HepG2 (cell line): ENCODE data around the gene PSD4. TPM values are rescaled to one million over a fixed set of nuclear protein-coding genes. Genes with fewer than 3 reads are reported as not detected.

Experiments used
- ATAC-seq: fragments of 200-7000 bp; cut with Tn5 transposase; 3 replicates; pipeline ENCODE4 v1.9.1; 2020; ENCODE audit warnings: mild to moderate bottlenecking, moderate library complexity
- BruUV-seq: library from RNA; stranded (reverse); fragments of 400-500 nt; replicated peaks from 2 replicates; lab custom pipeline; 2021; lab: Mats Ljungman, UMichigan
- CTCF ChIA-PET: fragments of 300-600 bp; formaldehyde crosslinking; extraction: SDS; loops from one replicate; lab custom pipeline; 2021; ENCODE audit warnings: low total read pairs, inconsistent platforms, low intra/inter-chr PET ratio; lab: Yijun Ruan, JAX
- POLR2A ChIA-PET: fragments of 350-600 bp; sonication (Branson Sonifier 250); formaldehyde crosslinking; loops from one replicate; lab custom pipeline; 2020; ENCODE audit warnings: antibody characterized with exemption, inconsistent platforms; lab: Yijun Ruan, JAX
- DNase-seq: peaks from one replicate; pipeline ENCODE4 v3.0.0-alpha.2; 2015; ENCODE audit warnings: low spot score
- FAIRE-seq: peaks from 3 replicates; lab custom pipeline; 2011; peaks lifted over from hg19 to GRCh38; lab: Jason Lieb, UNC
- H2AFZ ChIP-seq: one replicate; pipeline ENCODE4 v1.6.1; 2011; ENCODE audit warnings: low read length, inconsistent platforms
- H3K27ac ChIP-seq: fragments of 300-600 bp; 3 replicates; pipeline ENCODE4 v1.8.0; 2011; ENCODE audit warnings: mixed run types, mild to moderate bottlenecking, mixed read lengths, low read length, inconsistent platforms; ENCODE audit not compliant: insufficient read depth; ENCODE audit errors: extremely low read length
- H3K27me3 ChIP-seq, 2 experiments: fragments of 200-600 bp in 1 of 2; 2 replicates in 1 of 2; 3 replicates in 1 of 2; pipeline versions ENCODE4 v1.6.0 to v1.8.0; 2011; ENCODE audit warnings: low read length in 2 of 2, mild to moderate bottlenecking in 2 of 2, moderate library complexity in 2 of 2, inconsistent platforms in 1 of 2; ENCODE audit not compliant: insufficient read depth in 2 of 2, control insufficient read depth in 1 of 2
- H3K36me3 ChIP-seq, 2 experiments: fragments of 200-600 bp in 1 of 2; replicated peaks in 1 of 2; 2 replicates in 1 of 2; 3 replicates in 1 of 2; pipeline versions ENCODE4 v1.5.1 to v1.8.0; 2011; ENCODE audit warnings: low read length in 2 of 2, inconsistent platforms in 1 of 2; ENCODE audit not compliant: insufficient read depth in 2 of 2, control insufficient read depth in 1 of 2
- H3K4me1 ChIP-seq: 2 replicates; pipeline ENCODE4 v1.5.1; 2012; ENCODE audit warnings: low read length, inconsistent platforms; ENCODE audit not compliant: insufficient read depth
- H3K4me2 ChIP-seq: 2 replicates; pipeline ENCODE4 v1.6.0; 2011; ENCODE audit warnings: low read depth, low read length, inconsistent platforms
- H3K4me3 ChIP-seq, 3 experiments: fragments of 200-600 bp in 1 of 3; sonication (generic), shearing (Covaris generic) in 1 of 3; replicated peaks in 1 of 3; 2 replicates each; pipeline ENCODE4 v1.5.1; 2011 to 2016; ENCODE audit warnings: low read length in 3 of 3, inconsistent platforms in 2 of 3, low read depth in 2 of 3, mild to moderate bottlenecking in 2 of 3, control low read depth in 1 of 3, mixed read lengths in 1 of 3; ENCODE audit not compliant: insufficient read depth in 1 of 3
- H3K79me2 ChIP-seq: one replicate; pipeline ENCODE4 v1.6.1; 2011; ENCODE audit warnings: low read length, inconsistent platforms; ENCODE audit not compliant: insufficient read depth
- H3K9ac ChIP-seq: 2 replicates; pipeline ENCODE4 v1.6.0; 2011; ENCODE audit warnings: mild to moderate bottlenecking, low read depth, low read length, inconsistent platforms; ENCODE audit not compliant: insufficient read depth
- H3K9me3 ChIP-seq: 2 replicates; pipeline ENCODE4 v1.5.1; 2012; ENCODE audit warnings: mild to moderate bottlenecking, low read length
- H4K20me1 ChIP-seq: 2 replicates; pipeline ENCODE4 v1.6.0; 2011; ENCODE audit warnings: inconsistent platforms, mild to moderate bottlenecking, low read length, moderate library complexity; ENCODE audit not compliant: insufficient read depth
- ATF1 ChIP-seq: IDR thresholded peaks from 2 replicates; pipeline ENCODE4 v1.6.1; 2016; ENCODE audit warnings: mild to moderate bottlenecking, control low read depth
- BRCA1 ChIP-seq: sonication (generic); formaldehyde crosslinking; IDR thresholded peaks from 2 replicates; pipeline ENCODE4 v1.4.0; 2020; ENCODE audit warnings: missing genetic modification reagents
- CREBL2 ChIP-seq: sonication (generic); formaldehyde crosslinking; IDR thresholded peaks from 2 replicates; pipeline ENCODE4 v1.8.1; 2023; ENCODE audit warnings: missing genetic modification reagents, mild to moderate bottlenecking, borderline replicate concordance
- DNMT3B ChIP-seq: conservative IDR thresholded peaks from 2 replicates; pipeline ENCODE4 v1.6.1; 2016; ENCODE audit warnings: missing biosample characterization, control low read depth
- HMG20B ChIP-seq: conservative IDR thresholded peaks from 2 replicates; pipeline ENCODE4 v1.6.1; 2016; ENCODE audit warnings: missing genetic modification reagents, missing compliant biosample characterization
- HNRNPL ChIP-seq: fragments of 200-400 bp; formaldehyde crosslinking; IDR thresholded peaks from 2 replicates; pipeline ENCODE4 v1.6.1; 2017; ENCODE audit warnings: mild to moderate bottlenecking, low read depth, low read length
- HOXA9 ChIP-seq: sonication (generic); formaldehyde crosslinking; IDR thresholded peaks from 2 replicates; pipeline ENCODE4 v1.8.1; 2022; ENCODE audit warnings: missing genetic modification reagents, mild to moderate bottlenecking, moderate library complexity, borderline replicate concordance
- IRF9 ChIP-seq: sonication (generic); formaldehyde crosslinking; IDR thresholded peaks from 2 replicates; pipeline ENCODE4 v1.8.0; 2022; ENCODE audit warnings: missing genetic modification reagents, mild to moderate bottlenecking, borderline replicate concordance
- MED1 ChIP-seq: sonication (generic); formaldehyde crosslinking; IDR thresholded peaks from 2 replicates; pipeline ENCODE4 v1.4.0; 2020; ENCODE audit warnings: missing genetic modification reagents
- MIER2 ChIP-seq: IDR thresholded peaks from 2 replicates; pipeline ENCODE4 v1.6.1; 2016; ENCODE audit warnings: missing biosample characterization, missing genetic modification reagents
- NCOA2 ChIP-seq: sonication (generic); formaldehyde crosslinking; IDR thresholded peaks from 2 replicates; pipeline ENCODE4 v1.8.0; 2022; ENCODE audit warnings: inconsistent platforms
- RFXAP ChIP-seq: sonication (generic); formaldehyde crosslinking; IDR thresholded peaks from 2 replicates; pipeline ENCODE4 v1.4.0; 2020; ENCODE audit warnings: missing genetic modification reagents, borderline replicate concordance
- SETDB1 ChIP-seq: sonication (generic); formaldehyde crosslinking; IDR thresholded peaks from 2 replicates; pipeline ENCODE4 v1.5.1; 2020; ENCODE audit warnings: missing genetic modification reagents, mild to moderate bottlenecking, borderline replicate concordance
- SMAD1 ChIP-seq: sonication (generic); formaldehyde crosslinking; IDR thresholded peaks from 2 replicates; pipeline ENCODE4 v1.4.0; 2020; ENCODE audit warnings: missing genetic modification reagents, low read depth, mild to moderate bottlenecking, borderline replicate concordance
- XRCC5 ChIP-seq: fragments of 200-400 bp; formaldehyde crosslinking; optimal IDR thresholded peaks from 2 replicates; pipeline ENCODE3; 2017; ENCODE audit warnings: mild to moderate bottlenecking, low read length
- ZBTB4 ChIP-seq: sonication (generic); formaldehyde crosslinking; IDR thresholded peaks from 2 replicates; pipeline ENCODE4 v1.4.0; 2020; ENCODE audit warnings: missing genetic modification reagents, mild to moderate bottlenecking, borderline replicate concordance
- ZSCAN9 ChIP-seq: IDR thresholded peaks from 2 replicates; pipeline ENCODE4 v1.6.1; 2016; ENCODE audit warnings: borderline replicate concordance
- WGBS: methylation state at CpG from one replicate; pipeline ENCODE4 v1.1.6; 2017; ENCODE audit warnings: low lambda C conversion rate; 5-methylcytosine and 5-hydroxymethylcytosine counted together
- in situ Hi-C: cut with HindIII; loops from 2 replicates; pipeline ENCODE4 v1.10.0; 2017; ENCODE audit warnings: low pct_unique_long_range_greater_than_20kb; ENCODE audit not compliant: extremely low pct_ligation_motif_present
- intact Hi-C: fragments of 100-400 bp; cut with micrococcal nuclease; formaldehyde crosslinking; loops from one replicate; pipeline ENCODE4 v1.10.0; 2022; ENCODE audit not compliant: unreplicated experiment
- polyA plus RNA-seq, 8 experiments: library from polyadenylated mRNA; depleted of rRNA in 3 of 8; stranded (reverse) in 7 of 8; unstranded in 1 of 8; fragments of >200 nt; fragmentation: Illumina TruSeq in 4 of 8; extraction: Trizol in 4 of 8; gene quantifications; 2 replicates each; pipeline versions ENCODE4 v1.2.1 to v1.2.3, GENCODE V29; 2011 to 2016; ENCODE audit warnings: low read depth in 4 of 8, missing spikeins in 1 of 8, mixed read lengths in 1 of 8; ENCODE audit not compliant: insufficient read depth in 1 of 8
- total RNA-seq, 5 experiments: library from RNA; depleted of rRNA; stranded (reverse); fragments of >200 nt; fragmentation: Illumina TruSeq; extraction: Trizol; gene quantifications; 2 replicates each; pipeline ENCODE4 v1.2.3, GENCODE V29; 2016; ENCODE audit warnings: low read depth in 1 of 5
- TF ChIP-seq, protein P1 (sequence below): sonication (generic); formaldehyde crosslinking; IDR thresholded peaks from 2 replicates; pipeline ENCODE4 v1.4.0; 2020; ENCODE audit warnings: missing genetic modification reagents

The PSD4 gene
- total and polyA plus RNA-seq, 2 of the 13 experiments (the other 11 are each of a cell fraction or from before 2014, with no cell fraction given) = 5.8 to 9.4 TPM

- H3K27ac ChIP-seq = no peak overlapping the region
- 0 out of 6 replicates have a peak overlapping the region, but pooled peaks of 1 of the 3 experiments have one; percentile 31 for H3K4me3 ChIP-seq
- ChIA-PET POLR2A (interaction anchor here (0.8 to 5.0 kb wide), 15 partner anchors 7 to 119 kb away, joined by 3 to 103 read pairs (median 7); partner anchors contain the start of genes IL1RN and PSD4), CTCF (interaction anchor here (1.3 kb wide), 1 partner anchor 26 kb away, joined by 3 read pairs; no protein-coding TSS in a partner anchor)
- BruUV-seq = no TSS peak
- no peaks in the 10 kb centered on the region for H3K9me3 ChIP-seq
- H3K27me3 ChIP-seq = no peaks in the 10 kb centered on the region
- H3K4me2 ChIP-seq = peak overlapping the region; percentile 77
- peaks cover 59% of the 10 kb centered on the region for H3K4me1 ChIP-seq
- 41% methylated on average over 11 of the region's 11 CpGs for WGBS
- ATAC-seq (no peak; the same call in 1 of the 3 replicates), DNase-seq (no peak), FAIRE-seq (no peak)
- intact Hi-C loops (no loop called here), in situ Hi-C loops (no loop called here)
- H3K36me3 ChIP-seq = no peaks in the 10 kb centered on the region
- H2AFZ ChIP-seq = no peak overlapping the region
- no peaks in the 10 kb centered on the region for H3K79me2 ChIP-seq
- H4K20me1 ChIP-seq = no peaks in the 10 kb centered on the region
- H3K9ac ChIP-seq = no peak overlapping the region
- TF ChIP-seq DNMT3B (CRISPR knock-in tag) (no peak), ATF1 (CRISPR knock-in tag) (peak; percentile 32; the same call in 1 of the 2 replicates), SETDB1 (CRISPR knock-in tag) (no peak), MIER2 (CRISPR knock-in tag) (no peak), CREBL2 (CRISPR knock-in tag) (no peak), SMAD1 (CRISPR knock-in tag) (0 out of 2 replicates have a peak, but pooled peaks have one; percentile 40), HOXA9 (CRISPR knock-in tag) (no peak), MED1 (CRISPR knock-in tag) (no peak), IRF9 (CRISPR knock-in tag) (peak; percentile 75; the same call in 1 of the 2 replicates), ZBTB4 (CRISPR knock-in tag) (peak; percentile 72; the same call in 1 of the 2 replicates), BRCA1 (CRISPR knock-in tag) (no peak), NCOA2 (CRISPR knock-in tag) (no peak), HMG20B (no peak), HNRNPL (no peak), RFXAP (CRISPR knock-in tag) (no peak), ZSCAN9 (no peak), XRCC5 (no peak)
- TF ChIP-seq, protein P1, sequence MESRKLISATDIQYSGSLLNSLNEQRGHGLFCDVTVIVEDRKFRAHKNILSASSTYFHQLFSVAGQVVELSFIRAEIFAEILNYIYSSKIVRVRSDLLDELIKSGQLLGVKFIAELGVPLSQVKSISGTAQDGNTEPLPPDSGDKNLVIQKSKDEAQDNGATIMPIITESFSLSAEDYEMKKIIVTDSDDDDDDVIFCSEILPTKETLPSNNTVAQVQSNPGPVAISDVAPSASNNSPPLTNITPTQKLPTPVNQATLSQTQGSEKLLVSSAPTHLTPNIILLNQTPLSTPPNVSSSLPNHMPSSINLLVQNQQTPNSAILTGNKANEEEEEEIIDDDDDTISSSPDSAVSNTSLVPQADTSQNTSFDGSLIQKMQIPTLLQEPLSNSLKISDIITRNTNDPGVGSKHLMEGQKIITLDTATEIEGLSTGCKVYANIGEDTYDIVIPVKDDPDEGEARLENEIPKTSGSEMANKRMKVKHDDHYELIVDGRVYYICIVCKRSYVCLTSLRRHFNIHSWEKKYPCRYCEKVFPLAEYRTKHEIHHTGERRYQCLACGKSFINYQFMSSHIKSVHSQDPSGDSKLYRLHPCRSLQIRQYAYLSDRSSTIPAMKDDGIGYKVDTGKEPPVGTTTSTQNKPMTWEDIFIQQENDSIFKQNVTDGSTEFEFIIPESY = no peak
Observed at GRCh38 chr2:113164215-113164929, 9.4 kb upstream of the PSD4 start.
